Activated naive CD4-positive, alpha-beta T cell treated with anti-CD3 and anti-CD28 coated beads, Interleukin-2, amount 50 U/mL, for 72 hours (primary cell): ENCODE results near the gene MGAT4D. TPM values are rescaled to one million over a fixed set of nuclear protein-coding genes. Genes with fewer than 3 reads are reported as not detected.

Experiments
- total RNA-seq, 2 donors: library from RNA; stranded (reverse); gene quantifications; one replicate each; pipeline ENCODE4 v1.2.3, GENCODE V29; 2022

MGAT4D gene
- total RNA-seq, 2 donors from 2014 or later: not detected

Other genes with a start within 250 kb of the MGAT4D start
- 10 to 100 TPM; 31.4 to 44.1 TPM for gene SCOC, start 124.6 kb downstream of the MGAT4D start, total RNA-seq
- gene CLGN, start 70.6 kb downstream of the MGAT4D start, total RNA-seq: not detected
- gene ELMOD2, start 25.9 kb upstream of the MGAT4D start, total RNA-seq: 10 to 100 TPM; 10.6 to 14.8 TPM
- not detected for gene UCP1, start 70.7 kb upstream of the MGAT4D start, total RNA-seq